GM12874 (cell line): ENCODE measurements around the gene KIF26B.

Experiments used
- CTCF ChIP-seq: IDR thresholded peaks from 2 replicates; pipeline ENCODE4 v1.5.1; 2011; ENCODE audit warnings: low read depth, mild to moderate bottlenecking, control low read depth, low read length, moderate library complexity; ENCODE audit not compliant: insufficient read depth

Gene KIF26B

DNA sequence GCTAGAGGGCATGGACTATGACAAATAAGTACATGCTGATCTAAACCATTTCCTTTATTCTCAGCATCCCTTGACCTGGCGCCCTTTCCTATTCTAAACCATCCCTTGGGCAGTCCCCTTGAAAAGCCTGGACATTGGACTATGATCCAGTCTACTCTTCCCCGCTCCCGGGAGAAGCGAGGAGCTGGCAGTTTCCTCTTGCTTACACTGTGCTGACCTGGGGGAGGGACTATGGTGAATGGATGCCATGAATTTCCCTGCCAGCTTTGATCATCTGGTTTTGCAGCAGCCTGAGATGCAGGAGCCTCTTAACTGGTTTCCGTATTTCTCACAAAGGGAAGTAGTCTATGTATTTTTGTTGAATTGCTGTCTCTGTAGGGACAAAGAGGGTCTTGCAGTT lies 121.7 kb downstream of the KIF26B start:
- no peak for TF ChIP-seq CTCF

- TF ChIP-seq CTCF = peak; percentile 16; the same call in 1 of the 2 replicates
Measured at GRCh38 chr1:245277276-245277675, 122.5 kb downstream of the KIF26B start.

GRCh38 chr1:245278846-245279245 lies 124.1 kb downstream of the KIF26B start:
- TF ChIP-seq CTCF = no peak

- TF ChIP-seq CTCF = no peak
Measured at GRCh38 chr1:245279346-245279745, 124.6 kb downstream of the KIF26B start.

DNA sequence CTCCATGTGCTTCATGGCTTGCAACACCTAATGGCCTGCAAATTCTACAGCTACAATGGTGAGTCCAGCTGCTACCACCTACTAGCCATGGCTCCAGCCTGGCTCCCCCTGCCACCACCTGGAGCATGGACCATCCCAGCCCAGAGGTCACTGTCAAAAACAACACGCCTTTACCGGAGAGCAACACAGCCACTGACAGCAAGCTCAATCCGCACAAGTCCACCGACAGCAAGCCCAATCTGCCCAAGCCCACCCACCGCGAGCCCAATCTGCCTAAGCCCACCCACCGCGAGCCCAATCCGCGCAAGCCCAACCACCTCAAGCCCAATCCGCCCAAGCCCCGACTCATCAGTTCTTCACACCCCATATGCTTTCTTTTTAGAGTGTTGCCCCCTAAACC lies 128.2 kb downstream of the KIF26B start:
- no peak for TF ChIP-seq CTCF

DNA sequence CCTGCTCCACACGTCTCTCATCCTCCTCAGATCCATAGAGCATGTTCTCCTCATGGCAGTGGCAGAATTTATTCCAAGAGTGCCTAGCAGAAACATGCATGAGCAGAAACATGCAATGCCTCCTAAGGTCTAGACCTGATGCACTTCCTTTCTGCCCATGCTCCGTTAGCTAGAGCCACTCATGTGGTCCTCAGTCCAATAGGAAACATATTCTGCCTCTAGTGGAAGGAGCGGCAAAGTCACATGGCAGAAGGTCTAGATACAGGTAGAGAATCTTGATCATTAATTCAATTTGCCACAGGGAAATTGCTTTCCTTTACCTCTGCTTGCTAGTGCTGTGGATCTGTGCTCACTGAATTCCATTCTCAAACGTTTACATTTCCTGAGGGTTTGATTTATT lies 130.4 kb downstream of the KIF26B start:
- TF ChIP-seq CTCF = no peak

DNA sequence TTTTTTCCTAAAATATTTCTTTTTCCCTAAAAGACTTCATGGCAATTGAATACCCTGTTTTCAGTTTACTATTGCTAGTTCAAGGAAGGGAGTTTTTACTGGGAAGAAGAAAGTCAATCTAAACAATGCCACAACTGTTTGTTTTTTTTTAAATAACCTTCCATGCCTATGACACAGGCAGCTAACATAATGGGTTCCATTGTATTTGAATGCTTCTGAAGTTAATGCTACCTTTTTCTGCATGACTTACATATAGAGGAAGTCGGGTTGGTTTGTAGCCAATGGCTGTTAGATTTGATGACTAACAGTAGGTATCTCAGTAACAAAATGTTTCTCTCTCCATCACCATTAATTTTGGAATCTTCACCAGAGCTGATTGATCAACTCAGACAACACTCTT lies 134.0 kb downstream of the KIF26B start:
- no peak for TF ChIP-seq CTCF

DNA sequence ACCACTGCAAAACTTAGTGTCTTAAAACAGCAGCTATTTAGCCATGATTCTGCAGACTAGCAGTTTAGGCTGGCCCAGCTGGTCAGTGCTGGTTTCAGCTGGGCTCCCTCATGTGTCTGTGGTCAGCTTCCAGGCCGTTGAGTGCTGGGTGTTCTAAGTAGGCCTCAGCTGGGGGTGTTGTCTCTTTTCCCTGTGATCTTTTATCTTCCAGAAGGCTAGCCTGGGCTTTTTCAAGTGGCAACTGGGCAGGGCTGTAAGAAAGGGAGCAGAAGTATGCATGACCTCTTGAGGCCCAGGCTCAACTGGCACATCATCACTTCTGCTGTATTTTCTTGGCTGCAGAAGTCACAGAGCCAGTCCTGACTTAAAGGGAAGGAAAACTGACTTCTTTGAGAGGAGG lies 136.1 kb downstream of the KIF26B start:
- TF ChIP-seq CTCF = no peak
